ENCODE results near the gene ZSCAN2. TPM values are rescaled to one million over a fixed set of nuclear protein-coding genes. Genes with fewer than 3 reads are reported as not detected.

Gene ZSCAN2
- total RNA-seq, 1 donor from 2014 or later = 18.7 TPM

DNA sequence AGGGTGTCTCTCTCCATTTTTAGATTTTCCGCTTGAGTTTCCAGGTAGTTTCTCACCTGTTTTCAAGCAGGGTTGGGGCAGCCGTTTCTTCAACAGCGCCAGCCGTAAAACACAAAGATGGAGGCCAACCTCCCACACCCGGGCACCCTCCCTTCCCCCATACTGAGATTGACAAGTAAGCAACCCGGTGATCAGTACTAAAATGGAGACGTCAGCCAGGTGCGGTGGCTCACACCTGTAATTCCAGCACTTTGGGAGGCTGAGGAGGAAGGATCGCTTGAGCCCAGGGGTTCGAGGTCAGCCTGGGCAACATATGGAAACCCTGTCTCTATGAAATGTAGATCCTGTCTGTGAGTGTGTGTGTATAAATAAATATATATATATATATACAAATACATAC is 903 bp upstream of the ZSCAN2 start:
- Mint-ChIP-seq H3K36me3 (ENCODE audit: low read depth) (peaks cover 14% of the 10 kb centered on the region), H3K4me1 (peaks cover 61% of the 10 kb centered on the region), H3K4me3 (peak overlapping the region; percentile 35), H3K9me3 (no peaks in the 10 kb centered on the region), H3K27me3 (no peaks in the 10 kb centered on the region), H3K27ac (no peak overlapping the region)
- CTCF ChIA-PET = interaction anchor here (1.2 to 2.1 kb wide), 2 partner anchors 10 to 39 kb away, joined by 3 to 6 read pairs; no protein-coding TSS in a partner anchor
- DNase-seq (no peak), ATAC-seq (ENCODE audit: low read depth) (no peak)
- TF ChIP-seq, protein P1, sequence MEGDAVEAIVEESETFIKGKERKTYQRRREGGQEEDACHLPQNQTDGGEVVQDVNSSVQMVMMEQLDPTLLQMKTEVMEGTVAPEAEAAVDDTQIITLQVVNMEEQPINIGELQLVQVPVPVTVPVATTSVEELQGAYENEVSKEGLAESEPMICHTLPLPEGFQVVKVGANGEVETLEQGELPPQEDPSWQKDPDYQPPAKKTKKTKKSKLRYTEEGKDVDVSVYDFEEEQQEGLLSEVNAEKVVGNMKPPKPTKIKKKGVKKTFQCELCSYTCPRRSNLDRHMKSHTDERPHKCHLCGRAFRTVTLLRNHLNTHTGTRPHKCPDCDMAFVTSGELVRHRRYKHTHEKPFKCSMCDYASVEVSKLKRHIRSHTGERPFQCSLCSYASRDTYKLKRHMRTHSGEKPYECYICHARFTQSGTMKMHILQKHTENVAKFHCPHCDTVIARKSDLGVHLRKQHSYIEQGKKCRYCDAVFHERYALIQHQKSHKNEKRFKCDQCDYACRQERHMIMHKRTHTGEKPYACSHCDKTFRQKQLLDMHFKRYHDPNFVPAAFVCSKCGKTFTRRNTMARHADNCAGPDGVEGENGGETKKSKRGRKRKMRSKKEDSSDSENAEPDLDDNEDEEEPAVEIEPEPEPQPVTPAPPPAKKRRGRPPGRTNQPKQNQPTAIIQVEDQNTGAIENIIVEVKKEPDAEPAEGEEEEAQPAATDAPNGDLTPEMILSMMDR (IDR thresholded peaks at IDR 0.05) = no peak
- intact Hi-C loops (cut with micrococcal nuclease) = loop anchor here (1.0 to 2.0 kb wide), 3 partner anchors 54 to 151 kb away; partner anchors contain the start of genes NMB and WDR73
- POLR2A ChIA-PET = interaction anchor here (0.7 to 3.0 kb wide), 5 partner anchors 31 to 381 kb away, joined by 3 to 22 read pairs (median 5); no protein-coding TSS in a partner anchor

GRCh38 chr15:84600331-84600686 is 500 bp upstream of the ZSCAN2 start:
- H3K4me3 Mint-ChIP-seq = peak overlapping the region; percentile 97
- CTCF ChIA-PET = no interaction called here
- H3K36me3 Mint-ChIP-seq (ENCODE audit: low read depth) = peaks cover 18% of the 10 kb centered on the region
- ATAC-seq (ENCODE audit: low read depth) = peak; percentile 5
- intact Hi-C loops (cut with micrococcal nuclease) = loop anchor here (1.0 kb wide), 2 partner anchors 54 to 58 kb away; partner anchors contain the start of genes NMB and WDR73
- POLR2A ChIA-PET = interaction anchor here (0.7 to 3.0 kb wide), 8 partner anchors 12 to 381 kb away, joined by 3 to 22 read pairs (median 4); partner anchors contain the start of genes SEC11A and WDR73
- no peaks in the 10 kb centered on the region for H3K27me3 Mint-ChIP-seq
- peak overlapping the region; percentile 88 for H3K27ac Mint-ChIP-seq
- TF ChIP-seq, protein P1 (IDR thresholded peaks at IDR 0.05) = no peak
- H3K9me3 Mint-ChIP-seq = no peaks in the 10 kb centered on the region
- no peak for DNase-seq
- peaks cover 65% of the 10 kb centered on the region for H3K4me1 Mint-ChIP-seq

DNA sequence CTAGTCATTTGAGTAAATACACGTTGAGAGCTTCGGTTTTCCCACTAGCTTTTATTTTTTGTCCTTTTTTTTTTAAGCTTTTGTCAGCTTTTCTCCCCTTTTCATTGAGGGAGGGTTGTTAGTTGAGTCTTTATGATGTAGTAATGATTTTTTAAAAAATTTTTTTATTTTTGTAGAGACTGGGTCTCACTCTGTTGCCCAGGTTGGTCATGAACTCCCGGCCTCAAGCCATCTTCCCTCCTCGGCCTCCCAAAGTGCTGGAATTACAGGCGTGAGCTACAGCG is 688 bp downstream of the ZSCAN2 start:
- intact Hi-C loops (cut with micrococcal nuclease) = no loop called here
- peak overlapping the region; percentile 97 for H3K4me3 Mint-ChIP-seq
- H3K9me3 Mint-ChIP-seq = no peaks in the 10 kb centered on the region
- peaks cover 30% of the 10 kb centered on the region for H3K36me3 Mint-ChIP-seq (ENCODE audit: low read depth)
- ATAC-seq (ENCODE audit: low read depth) (no peak), DNase-seq (no peak)
- TF ChIP-seq, protein P1 (IDR thresholded peaks at IDR 0.05) = no peak
- peak overlapping the region; percentile 88 for H3K27ac Mint-ChIP-seq
- POLR2A ChIA-PET = interaction anchor here (0.6 to 3.0 kb wide), 7 partner anchors 30 to 408 kb away, joined by 3 to 22 read pairs (median 6); partner anchors contain the start of genes SEC11A and WDR73
- CTCF ChIA-PET = no interaction called here
- no peaks in the 10 kb centered on the region for H3K27me3 Mint-ChIP-seq
- H3K4me1 Mint-ChIP-seq = peaks cover 77% of the 10 kb centered on the region

- Mint-ChIP-seq H3K4me1 (peaks cover 74% of the 10 kb centered on the region), H3K27me3 (no peaks in the 10 kb centered on the region), H3K9me3 (no peaks in the 10 kb centered on the region), H3K27ac (peak overlapping the region; percentile 85), H3K4me3 (peak overlapping the region; percentile 77), H3K36me3 (ENCODE audit: low read depth) (peaks cover 48% of the 10 kb centered on the region)
- ATAC-seq (ENCODE audit: low read depth) (no peak), DNase-seq (no peak)
- CTCF ChIA-PET = no interaction called here
- TF ChIP-seq, protein P1 (IDR thresholded peaks at IDR 0.05) = no peak
- intact Hi-C loops (cut with micrococcal nuclease) = no loop called here
- POLR2A ChIA-PET = interaction anchor here (1.3 to 2.0 kb wide), 2 partner anchors 27 to 145 kb away, joined by 3 to 17 read pairs; no protein-coding TSS in a partner anchor
Measured at GRCh38 chr15:84603630-84604379, 3.0 kb downstream of the ZSCAN2 start.

DNA sequence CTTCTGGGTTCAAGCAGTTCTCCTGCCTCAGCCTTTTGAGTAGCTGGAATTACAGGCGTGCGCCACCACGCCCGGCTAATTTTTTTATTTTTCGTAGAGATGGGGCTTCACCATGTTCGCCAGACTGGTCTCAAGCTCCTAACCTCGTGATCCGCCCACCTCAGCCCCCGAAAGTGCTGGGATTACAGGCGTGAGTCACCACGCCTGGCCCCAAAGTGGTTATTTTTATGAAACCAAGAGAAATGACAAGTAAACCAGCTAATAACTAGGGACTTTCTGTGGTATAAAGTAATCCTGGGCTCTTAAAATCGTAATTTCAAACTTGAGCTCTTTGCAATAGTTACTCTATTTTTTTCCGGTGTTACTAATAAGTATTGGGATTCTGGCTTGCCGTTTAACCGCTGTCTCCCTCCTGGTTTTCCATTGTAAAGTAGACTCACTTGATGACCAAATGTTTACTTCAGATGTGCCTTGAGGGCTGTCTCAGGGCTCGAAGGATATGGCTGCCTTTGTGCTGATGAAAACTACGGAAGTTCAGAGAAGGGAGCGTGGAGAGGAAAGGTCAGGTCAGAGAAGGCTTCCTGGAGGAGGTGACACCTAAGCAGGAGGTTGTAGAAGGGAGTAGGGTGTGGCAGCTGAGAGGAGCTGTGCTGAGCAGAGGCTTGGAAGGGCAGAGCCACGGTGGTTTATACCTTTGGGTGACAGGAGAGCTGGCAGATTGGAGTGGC is 4.2 kb downstream of the ZSCAN2 start:
- ChIA-PET CTCF (no interaction called here), POLR2A (interaction anchor here (0.5 to 2.0 kb wide), 8 partner anchors 15 to 745 kb away, joined by 3 to 17 read pairs (median 3); partner anchors contain the start of gene WDR73)
- H3K36me3 Mint-ChIP-seq (ENCODE audit: low read depth) = peaks cover 58% of the 10 kb centered on the region
- no peaks in the 10 kb centered on the region for H3K27me3 Mint-ChIP-seq
- TF ChIP-seq, protein P1 (IDR thresholded peaks at IDR 0.05) = no peak
- intact Hi-C loops (cut with micrococcal nuclease) = no loop called here
- peaks cover 70% of the 10 kb centered on the region for H3K4me1 Mint-ChIP-seq
- no peak for DNase-seq
- H3K9me3 Mint-ChIP-seq = no peaks in the 10 kb centered on the region
- peak overlapping the region; percentile 77 for H3K4me3 Mint-ChIP-seq
- peak overlapping the region; percentile 85 for H3K27ac Mint-ChIP-seq
- ATAC-seq (ENCODE audit: low read depth) = no peak
